ENCODE measurements around the gene TRIM17.

DNA sequence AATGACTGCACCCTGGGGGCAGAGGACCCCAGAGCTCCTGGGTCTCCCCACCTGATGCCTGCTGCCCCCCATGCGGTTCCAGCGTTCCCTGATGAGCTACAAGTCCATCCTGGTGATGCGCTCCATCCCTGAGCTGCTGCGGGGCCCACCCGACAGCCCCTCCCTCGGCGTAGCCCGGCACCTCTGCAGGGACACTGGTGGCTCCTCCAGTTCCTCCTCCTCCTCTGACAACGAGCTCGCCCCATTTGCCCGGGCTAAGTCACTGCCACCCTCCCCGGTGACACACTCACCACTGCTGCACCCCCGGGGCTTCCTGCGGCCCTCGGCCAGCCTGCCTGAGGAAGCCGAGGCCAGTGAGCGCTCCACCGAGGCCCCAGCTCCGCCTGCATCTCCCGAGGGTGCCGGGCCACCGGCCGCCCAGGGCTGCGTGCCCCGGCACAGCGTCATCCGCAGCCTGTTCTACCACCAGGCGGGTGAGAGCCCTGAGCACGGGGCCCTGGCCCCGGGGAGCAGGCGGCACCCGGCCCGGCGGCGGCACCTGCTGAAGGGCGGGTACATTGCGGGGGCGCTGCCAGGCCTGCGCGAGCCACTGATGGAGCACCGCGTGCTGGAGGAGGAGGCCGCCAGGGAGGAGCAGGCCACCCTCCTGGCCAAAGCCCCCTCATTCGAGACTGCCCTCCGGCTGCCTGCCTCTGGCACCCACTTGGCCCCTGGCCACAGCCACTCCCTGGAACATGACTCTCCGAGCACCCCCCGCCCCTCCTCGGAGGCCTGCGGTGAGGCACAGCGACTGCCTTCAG lies 45.5 kb downstream of the TRIM17 start:
- TF ChIP-seq GABPA (IDR thresholded peaks at IDR 0.05; ENCODE audit: low read depth): no peak
- TF ChIP-seq RFX5 (IDR thresholded peaks at IDR 0.05; ENCODE audit: low read length): no peak
- TF ChIP-seq, protein P1, sequence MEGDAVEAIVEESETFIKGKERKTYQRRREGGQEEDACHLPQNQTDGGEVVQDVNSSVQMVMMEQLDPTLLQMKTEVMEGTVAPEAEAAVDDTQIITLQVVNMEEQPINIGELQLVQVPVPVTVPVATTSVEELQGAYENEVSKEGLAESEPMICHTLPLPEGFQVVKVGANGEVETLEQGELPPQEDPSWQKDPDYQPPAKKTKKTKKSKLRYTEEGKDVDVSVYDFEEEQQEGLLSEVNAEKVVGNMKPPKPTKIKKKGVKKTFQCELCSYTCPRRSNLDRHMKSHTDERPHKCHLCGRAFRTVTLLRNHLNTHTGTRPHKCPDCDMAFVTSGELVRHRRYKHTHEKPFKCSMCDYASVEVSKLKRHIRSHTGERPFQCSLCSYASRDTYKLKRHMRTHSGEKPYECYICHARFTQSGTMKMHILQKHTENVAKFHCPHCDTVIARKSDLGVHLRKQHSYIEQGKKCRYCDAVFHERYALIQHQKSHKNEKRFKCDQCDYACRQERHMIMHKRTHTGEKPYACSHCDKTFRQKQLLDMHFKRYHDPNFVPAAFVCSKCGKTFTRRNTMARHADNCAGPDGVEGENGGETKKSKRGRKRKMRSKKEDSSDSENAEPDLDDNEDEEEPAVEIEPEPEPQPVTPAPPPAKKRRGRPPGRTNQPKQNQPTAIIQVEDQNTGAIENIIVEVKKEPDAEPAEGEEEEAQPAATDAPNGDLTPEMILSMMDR (IDR thresholded peaks at IDR 0.05): no peak
- no peak for TF ChIP-seq MEF2A (IDR thresholded peaks at IDR 0.05; ENCODE audit: borderline replicate concordance, low read depth)
- TF ChIP-seq, protein P2, sequence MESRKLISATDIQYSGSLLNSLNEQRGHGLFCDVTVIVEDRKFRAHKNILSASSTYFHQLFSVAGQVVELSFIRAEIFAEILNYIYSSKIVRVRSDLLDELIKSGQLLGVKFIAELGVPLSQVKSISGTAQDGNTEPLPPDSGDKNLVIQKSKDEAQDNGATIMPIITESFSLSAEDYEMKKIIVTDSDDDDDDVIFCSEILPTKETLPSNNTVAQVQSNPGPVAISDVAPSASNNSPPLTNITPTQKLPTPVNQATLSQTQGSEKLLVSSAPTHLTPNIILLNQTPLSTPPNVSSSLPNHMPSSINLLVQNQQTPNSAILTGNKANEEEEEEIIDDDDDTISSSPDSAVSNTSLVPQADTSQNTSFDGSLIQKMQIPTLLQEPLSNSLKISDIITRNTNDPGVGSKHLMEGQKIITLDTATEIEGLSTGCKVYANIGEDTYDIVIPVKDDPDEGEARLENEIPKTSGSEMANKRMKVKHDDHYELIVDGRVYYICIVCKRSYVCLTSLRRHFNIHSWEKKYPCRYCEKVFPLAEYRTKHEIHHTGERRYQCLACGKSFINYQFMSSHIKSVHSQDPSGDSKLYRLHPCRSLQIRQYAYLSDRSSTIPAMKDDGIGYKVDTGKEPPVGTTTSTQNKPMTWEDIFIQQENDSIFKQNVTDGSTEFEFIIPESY (IDR thresholded peaks at IDR 0.05; ENCODE audit: borderline replicate concordance, low read depth): no peak
- TF ChIP-seq POLR2AphosphoS5 (IDR thresholded peaks at IDR 0.05; ENCODE audit: low read depth, low read length): no peak
- TF ChIP-seq, protein P3, sequence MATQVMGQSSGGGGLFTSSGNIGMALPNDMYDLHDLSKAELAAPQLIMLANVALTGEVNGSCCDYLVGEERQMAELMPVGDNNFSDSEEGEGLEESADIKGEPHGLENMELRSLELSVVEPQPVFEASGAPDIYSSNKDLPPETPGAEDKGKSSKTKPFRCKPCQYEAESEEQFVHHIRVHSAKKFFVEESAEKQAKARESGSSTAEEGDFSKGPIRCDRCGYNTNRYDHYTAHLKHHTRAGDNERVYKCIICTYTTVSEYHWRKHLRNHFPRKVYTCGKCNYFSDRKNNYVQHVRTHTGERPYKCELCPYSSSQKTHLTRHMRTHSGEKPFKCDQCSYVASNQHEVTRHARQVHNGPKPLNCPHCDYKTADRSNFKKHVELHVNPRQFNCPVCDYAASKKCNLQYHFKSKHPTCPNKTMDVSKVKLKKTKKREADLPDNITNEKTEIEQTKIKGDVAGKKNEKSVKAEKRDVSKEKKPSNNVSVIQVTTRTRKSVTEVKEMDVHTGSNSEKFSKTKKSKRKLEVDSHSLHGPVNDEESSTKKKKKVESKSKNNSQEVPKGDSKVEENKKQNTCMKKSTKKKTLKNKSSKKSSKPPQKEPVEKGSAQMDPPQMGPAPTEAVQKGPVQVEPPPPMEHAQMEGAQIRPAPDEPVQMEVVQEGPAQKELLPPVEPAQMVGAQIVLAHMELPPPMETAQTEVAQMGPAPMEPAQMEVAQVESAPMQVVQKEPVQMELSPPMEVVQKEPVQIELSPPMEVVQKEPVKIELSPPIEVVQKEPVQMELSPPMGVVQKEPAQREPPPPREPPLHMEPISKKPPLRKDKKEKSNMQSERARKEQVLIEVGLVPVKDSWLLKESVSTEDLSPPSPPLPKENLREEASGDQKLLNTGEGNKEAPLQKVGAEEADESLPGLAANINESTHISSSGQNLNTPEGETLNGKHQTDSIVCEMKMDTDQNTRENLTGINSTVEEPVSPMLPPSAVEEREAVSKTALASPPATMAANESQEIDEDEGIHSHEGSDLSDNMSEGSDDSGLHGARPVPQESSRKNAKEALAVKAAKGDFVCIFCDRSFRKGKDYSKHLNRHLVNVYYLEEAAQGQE (IDR thresholded peaks at IDR 0.05; ENCODE audit: low read depth, low read length): no peak
- TF ChIP-seq, protein P4, sequence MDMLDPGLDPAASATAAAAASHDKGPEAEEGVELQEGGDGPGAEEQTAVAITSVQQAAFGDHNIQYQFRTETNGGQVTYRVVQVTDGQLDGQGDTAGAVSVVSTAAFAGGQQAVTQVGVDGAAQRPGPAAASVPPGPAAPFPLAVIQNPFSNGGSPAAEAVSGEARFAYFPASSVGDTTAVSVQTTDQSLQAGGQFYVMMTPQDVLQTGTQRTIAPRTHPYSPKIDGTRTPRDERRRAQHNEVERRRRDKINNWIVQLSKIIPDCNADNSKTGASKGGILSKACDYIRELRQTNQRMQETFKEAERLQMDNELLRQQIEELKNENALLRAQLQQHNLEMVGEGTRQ (IDR thresholded peaks at IDR 0.05; ENCODE audit: borderline replicate concordance, low read depth, low read length): no peak
- no peak for TF ChIP-seq RAD21 (IDR thresholded peaks at IDR 0.05; ENCODE audit: low read length)
- no peak for TF ChIP-seq MXI1 (IDR thresholded peaks at IDR 0.05; ENCODE audit: low read depth, low read length)
- no peak for TF ChIP-seq TAF1 (IDR thresholded peaks at IDR 0.05; ENCODE audit: borderline replicate concordance, low read depth, low read length)
- no peak for TF ChIP-seq SMC3 (IDR thresholded peaks at IDR 0.05; ENCODE audit: low read depth, low read length)
